ENCODE data around the gene SLC7A6OS.

SLC7A6OS gene

DNA sequence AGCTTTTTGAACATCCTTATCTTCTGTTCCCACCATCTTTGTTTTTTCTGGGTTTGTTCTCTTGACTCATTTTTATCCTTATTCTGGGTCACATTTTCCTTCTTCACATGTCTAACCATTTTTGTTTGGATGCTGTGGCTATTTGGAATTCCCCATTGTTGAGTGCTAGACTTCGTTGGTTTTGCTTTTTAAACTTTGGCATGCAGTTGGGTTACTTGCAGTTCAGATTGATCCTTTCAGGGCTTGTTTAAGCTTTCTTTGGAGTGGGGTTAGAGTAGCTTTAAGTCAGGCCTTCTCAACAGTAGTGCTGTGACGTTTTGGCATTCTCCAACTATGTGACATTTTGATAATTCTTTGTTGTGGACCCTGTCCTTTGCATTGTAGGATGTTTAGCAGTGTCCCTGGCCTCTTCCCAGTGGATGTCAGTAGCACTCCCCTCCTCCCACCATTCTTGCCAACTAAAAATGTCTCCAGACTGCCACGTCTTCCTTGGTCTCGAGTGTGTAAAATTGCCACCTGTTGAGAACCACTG is 21.2 kb upstream of the SLC7A6OS start:
- no peak for DNase-seq (ENCODE audit: extremely low read depth, low read depth)
- TF ChIP-seq, protein P1, sequence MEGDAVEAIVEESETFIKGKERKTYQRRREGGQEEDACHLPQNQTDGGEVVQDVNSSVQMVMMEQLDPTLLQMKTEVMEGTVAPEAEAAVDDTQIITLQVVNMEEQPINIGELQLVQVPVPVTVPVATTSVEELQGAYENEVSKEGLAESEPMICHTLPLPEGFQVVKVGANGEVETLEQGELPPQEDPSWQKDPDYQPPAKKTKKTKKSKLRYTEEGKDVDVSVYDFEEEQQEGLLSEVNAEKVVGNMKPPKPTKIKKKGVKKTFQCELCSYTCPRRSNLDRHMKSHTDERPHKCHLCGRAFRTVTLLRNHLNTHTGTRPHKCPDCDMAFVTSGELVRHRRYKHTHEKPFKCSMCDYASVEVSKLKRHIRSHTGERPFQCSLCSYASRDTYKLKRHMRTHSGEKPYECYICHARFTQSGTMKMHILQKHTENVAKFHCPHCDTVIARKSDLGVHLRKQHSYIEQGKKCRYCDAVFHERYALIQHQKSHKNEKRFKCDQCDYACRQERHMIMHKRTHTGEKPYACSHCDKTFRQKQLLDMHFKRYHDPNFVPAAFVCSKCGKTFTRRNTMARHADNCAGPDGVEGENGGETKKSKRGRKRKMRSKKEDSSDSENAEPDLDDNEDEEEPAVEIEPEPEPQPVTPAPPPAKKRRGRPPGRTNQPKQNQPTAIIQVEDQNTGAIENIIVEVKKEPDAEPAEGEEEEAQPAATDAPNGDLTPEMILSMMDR (IDR thresholded peaks at IDR 0.05; ENCODE audit: low read depth, low read length), result no peak

DNA sequence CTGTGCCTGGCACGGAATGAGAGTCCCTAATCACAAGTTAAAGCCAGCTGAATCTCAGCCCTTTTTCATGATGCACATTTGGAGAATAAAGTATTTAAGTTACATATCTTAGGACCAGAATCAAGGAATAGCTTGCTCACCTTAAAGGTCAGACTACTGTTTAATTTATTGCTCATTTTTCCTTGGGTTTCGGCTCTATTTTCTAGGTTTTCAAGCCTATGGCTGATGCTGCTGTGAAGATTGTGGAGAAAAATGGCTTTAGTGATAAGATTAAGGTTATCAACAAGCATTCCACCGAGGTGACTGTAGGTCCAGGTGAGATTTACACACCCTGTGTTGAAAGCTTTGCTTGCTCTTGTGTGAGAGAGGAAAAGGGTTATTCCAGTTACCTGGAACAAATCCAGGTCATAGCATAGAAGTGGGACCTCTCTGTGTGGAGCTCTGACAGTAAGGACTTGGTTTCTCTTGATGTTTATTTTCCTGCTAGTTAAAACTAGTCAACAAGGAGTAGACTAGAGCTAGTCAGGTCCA is 18.2 kb upstream of the SLC7A6OS start:
- DNase-seq (ENCODE audit: extremely low read depth, low read depth), result no peak
- TF ChIP-seq, protein P1 (IDR thresholded peaks at IDR 0.05; ENCODE audit: low read depth, low read length), result no peak

DNA sequence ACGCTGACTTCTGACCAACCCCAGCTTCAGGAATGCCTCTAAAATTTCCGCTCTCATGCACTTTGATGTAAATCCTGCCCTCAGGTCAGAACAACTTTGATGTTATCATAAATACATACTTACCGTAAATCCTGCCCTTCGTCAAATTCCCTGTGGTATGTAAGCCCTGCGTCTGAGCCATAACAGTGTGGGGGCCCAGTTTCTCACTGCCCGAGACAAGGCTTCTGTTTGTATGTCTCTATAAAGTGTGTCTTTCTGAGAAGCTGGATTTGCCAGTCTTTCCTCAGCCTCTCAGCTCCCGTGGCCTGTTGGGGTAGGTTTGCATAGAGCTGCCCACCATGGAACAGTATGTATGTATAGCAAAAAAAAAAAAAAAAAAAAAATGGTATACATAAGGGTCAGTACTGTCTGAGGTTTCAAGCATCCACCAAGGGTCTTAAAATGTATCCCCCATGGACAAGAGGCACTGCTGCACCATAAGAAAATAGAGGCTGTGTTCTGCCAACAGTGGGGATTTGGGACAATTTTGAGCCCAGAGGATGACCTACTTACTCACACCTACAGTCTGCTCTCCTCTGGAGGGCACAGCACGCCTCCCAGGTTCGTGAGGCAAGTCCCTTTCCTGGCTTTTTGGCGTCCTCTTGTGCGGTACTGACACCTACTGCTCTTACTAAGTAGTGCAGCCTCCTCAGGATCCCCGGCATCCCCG is 17.6 kb upstream of the SLC7A6OS start:
- DNase-seq (ENCODE audit: extremely low read depth, low read depth), result peak; percentile 59
- TF ChIP-seq, protein P1 (IDR thresholded peaks at IDR 0.05; ENCODE audit: low read depth, low read length), result peak; percentile 94

DNA sequence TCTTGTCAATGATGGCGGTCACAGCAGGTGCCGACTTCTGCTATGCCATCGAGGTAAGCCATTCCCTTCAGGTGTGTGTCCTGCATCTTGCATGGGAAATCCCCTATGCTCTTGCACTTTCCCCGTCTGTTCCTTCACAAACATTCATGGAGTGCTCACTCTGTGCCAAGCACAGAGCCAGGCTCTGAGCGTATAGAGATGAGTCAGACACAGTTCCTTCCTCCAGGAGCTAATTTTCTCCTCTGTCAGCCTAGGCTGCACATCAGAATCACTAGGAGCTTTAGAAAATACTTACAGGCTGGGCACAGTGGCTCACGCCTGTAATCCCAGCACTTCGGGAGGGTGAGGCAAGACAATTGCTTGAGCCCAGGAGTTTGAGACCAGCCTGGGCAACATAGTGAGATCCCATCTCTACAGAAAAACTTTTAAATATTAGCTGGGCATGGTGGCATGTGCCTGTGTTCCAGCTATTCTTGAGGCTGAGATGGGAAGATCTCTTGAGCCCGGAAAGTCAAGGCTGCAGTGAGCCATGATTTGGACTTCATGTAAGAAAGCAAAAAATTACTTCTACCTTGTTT is 14.1 kb upstream of the SLC7A6OS start:
- TF ChIP-seq, protein P1 (IDR thresholded peaks at IDR 0.05; ENCODE audit: low read depth, low read length), result no peak
- no peak for DNase-seq (ENCODE audit: extremely low read depth, low read depth)

DNA sequence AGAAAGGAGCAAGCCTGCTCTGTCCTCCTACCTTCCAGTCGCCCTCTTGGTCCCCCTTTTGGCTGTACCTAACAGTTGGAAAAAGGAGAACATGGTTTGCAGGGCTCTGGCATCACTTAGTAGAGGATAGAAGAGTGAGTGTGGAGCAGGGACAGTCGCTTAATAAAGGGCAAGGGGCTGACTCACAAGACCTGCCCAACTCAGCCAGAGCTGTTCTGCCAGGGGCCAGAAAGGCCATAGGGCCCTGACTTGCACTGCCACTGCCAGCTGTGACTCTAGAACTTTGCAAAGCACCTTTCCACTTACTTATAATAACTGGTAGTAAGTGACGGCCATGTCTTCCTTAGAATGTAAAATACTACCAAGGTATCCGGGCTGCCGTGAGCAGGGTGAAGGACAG is 13.6 kb upstream of the SLC7A6OS start:
- no peak for DNase-seq (ENCODE audit: extremely low read depth, low read depth)
- TF ChIP-seq, protein P1 (IDR thresholded peaks at IDR 0.05; ENCODE audit: low read depth, low read length), result no peak

DNA sequence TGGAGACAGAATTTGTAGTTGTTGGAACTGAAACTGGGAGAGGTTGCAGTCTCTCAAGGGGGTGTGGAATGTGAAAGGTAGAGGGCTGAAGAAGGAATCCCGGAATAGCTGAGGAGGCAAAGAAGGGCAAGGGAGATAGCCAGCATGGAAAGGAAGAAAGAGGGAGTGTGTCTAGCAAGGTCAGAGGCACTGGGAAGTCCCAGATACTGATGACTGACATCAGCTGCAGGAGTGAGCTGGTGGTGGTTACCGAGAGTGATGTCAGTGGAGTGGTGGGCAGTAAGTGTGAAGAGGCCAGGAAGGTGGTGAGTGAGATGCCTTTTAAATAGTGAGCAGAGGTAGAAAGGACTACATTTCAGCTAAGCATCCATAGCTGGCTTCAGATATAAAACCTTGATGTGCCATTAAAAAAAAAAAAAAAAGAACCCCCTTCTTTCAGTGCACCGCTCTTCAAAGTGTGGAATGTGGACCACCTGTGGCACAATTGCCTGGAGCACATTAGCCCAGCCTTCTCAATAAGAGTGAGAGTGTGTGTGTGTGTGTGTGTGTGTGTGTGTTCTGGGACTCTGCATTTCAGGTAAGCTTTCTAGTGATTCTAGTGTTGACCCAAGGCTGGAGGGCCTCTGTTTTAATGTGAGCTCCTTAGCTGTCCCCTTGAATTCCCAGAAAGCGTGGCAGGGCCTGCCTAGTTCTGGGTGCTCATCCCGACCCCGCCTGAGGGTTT is 8.6 kb upstream of the SLC7A6OS start:
- DNase-seq (ENCODE audit: extremely low read depth, low read depth), result no peak
- TF ChIP-seq, protein P1 (IDR thresholded peaks at IDR 0.05; ENCODE audit: low read depth, low read length), result no peak

Data from AG09319 (cell line).